ENCODE data around the gene ALG3.
A peak's percentile ranks its signal among the peaks of the same experiment; 100 is the strongest.

The ALG3 gene

DNA sequence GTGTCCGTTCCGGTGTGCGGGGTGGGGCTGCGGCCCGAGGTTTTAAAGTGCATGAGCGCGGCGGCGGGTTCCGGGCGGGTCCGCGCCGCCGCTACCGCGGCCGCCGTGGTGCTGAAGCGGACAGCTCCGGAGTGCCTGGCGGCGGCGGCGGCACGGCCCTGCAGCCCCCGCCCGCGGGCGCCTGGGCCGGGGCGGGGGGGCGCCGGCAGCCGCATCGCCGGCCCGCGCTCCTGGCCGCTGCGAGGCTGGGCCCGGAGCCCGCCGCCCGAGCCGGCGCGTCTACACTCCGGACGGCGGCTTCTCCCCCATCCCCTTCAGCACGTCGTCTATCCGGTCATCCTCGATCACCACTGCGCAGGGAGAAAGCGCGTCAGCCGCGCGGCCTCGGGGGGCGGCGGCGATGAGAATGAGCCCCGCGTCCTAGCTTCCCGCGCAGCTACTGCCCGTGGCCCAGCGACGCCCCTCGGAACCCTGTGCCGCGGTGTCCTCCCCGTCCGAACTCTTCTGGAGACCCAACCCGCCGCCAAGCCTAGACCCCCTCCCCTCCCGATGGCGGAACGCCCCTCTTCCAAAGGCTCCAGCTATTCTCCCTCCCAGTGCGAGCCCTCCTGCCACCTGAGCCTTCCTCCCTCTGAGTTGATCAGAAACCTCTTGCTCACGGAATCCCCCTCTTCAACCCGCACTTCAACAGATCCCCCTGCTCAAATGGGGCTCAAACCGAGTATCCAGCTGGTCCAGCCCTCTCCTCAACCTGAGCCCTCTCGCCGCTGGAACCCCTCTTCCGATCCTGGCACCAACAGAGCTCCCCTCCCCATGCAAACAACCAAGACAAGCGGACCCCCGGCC lies 11.3 kb upstream of the ALG3 start:
- DNase-seq (ENCODE audit: low read depth, low spot score), result peak; percentile 76

DNA sequence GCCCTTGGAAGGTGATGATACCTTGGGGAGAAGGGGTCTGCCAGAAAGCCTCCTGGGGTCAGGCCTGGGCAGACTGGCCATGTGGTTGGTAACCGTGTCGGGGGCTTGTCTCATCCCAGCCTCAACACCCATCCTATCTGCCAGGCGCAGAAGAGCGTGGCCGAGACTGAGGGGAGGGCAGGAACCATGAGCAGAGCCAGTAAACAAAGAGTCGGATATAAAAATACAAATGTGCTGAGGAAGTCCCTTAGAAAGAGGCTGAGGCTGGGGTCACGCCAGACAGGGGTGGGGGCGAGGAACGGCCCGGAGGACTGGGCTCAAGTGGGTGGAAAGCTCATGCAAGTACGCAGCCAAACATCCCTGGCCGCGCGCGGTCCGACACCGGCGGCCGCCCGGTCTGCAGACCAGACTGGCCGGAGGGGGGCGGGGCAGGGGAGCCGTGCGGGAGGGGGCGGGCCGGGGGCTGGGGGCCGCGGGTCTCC lies 10.7 kb upstream of the ALG3 start:
- DNase-seq (ENCODE audit: low read depth, low spot score), result no peak

DNA sequence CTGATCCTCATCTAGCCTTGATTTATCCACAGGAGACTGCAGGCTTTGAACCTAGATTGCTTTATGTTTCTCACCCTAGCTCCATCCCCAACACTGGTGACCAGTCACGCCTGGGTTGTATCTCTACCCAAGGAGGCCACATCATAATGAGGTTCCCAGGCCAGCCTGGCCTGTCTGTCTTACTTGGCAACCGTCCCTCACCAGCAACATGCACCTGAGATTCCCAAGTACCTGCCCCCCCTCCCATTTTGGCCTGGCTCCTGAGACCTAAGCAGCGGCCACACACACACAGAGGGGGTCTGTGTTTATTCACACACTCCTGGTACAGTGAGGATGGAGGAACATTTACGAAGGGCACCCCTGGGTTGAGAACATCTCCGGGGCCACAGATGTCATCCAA lies 10.2 kb upstream of the ALG3 start:
- DNase-seq (ENCODE audit: low read depth, low spot score), result no peak

DNA sequence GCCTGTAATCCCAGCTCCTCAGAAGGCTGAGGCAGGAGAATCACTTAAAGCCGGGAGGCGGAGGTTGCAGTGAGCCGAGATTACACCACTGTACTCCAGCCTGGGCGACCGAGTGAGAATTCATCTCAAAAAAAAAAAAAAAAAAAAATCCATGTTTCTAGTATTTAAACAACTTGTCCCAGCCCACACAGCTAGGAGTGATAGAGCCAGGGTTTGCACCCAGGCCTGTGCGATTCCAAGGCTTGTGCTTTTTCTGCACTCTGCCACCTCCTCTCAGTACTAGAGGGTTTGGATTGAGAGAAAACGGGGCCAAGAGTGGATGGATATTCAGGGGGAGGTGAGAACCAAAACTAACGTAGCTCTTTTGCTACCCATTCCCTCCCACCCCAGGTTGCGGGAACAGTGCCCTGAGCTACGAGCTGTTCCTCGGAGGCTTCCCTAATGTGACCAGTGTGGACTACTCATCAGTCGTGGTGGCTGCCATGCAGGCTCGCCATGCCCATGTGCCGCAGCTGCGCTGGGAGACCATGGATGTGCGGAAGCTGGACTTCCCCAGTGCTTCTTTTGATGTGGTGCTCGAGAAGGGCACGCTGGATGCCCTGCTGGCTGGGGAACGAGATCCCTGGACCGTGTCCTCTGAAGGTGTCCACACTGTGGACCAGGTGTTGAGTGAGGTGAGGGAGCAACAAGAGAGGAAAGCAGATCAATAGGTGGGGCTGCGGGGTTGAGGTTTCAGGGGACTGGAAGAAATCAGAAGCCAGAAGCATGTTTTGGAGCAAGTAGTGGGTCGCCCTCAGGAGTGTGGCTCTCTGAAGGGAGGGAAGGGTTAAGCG lies 8.5 kb upstream of the ALG3 start:
- DNase-seq (ENCODE audit: low read depth, low spot score), result no peak

DNA sequence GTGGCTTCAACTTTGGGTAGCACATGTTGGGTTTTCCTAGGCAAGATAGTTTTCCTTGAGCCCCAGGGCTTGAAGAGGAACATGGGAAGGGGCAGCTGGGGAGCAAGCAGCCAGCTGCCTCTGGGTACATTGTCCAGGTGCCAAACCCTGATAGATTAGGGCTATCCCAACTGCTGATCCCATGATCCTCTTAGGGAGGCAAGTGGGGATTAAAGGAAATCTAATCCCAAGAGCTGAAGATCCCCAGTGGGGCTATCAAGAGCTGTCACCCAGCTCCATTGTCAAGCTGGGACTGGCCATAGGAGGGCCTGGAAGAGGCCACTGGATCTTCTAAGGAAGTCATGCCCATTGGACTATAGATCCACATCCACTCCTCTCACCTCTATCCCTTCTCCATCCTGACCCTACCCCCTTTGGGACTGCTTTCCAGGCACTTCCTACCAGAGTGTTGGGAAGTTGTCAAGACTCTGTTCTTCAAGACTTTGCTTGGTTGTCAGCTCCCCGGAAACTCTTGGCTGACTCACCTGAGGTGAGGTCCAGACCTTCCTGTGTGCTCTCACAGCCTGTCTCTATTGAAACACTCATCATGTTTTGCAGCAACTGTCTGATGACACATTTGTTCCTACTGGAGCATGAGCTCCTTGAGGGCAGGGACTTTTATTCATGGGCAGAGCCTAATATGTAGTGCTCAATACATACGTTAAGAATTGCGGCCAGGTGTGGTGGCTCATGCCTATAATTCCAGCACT lies 6.7 kb upstream of the ALG3 start:
- DNase-seq (ENCODE audit: low read depth, low spot score), result no peak

DNA sequence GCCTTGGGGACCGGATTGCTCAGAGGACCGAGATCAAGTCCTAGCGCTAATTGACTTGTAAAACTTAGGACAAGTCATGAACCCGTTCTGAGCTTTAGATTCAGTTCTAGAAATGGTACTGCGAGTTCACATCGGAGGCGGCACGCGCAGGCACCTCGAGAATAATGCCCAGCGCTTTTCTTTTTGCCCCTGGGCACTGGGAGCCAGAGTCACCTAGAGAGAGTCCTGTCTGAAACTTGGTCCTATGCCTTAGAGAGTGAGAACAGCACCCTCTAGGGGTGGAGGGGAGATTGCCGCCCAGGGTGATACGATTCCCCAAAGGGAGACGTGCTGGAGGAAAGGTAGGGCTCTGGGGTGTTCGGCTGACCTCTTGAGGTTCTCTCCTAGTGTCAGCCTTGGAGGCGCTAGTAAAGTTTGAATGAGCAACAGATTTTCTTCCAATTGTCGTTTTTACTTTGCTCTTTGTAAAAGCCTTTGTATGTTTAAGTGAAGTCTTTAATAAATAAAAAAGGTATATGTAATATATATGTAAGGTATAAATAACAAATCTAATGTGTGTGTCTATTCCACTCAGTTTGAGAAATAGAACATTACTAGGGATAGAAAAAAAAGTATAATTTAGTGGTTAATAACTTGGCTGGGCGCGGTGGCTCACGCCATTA lies 1.5 kb upstream of the ALG3 start:
- peak; percentile 88 for DNase-seq (ENCODE audit: low read depth, low spot score)

DNA sequence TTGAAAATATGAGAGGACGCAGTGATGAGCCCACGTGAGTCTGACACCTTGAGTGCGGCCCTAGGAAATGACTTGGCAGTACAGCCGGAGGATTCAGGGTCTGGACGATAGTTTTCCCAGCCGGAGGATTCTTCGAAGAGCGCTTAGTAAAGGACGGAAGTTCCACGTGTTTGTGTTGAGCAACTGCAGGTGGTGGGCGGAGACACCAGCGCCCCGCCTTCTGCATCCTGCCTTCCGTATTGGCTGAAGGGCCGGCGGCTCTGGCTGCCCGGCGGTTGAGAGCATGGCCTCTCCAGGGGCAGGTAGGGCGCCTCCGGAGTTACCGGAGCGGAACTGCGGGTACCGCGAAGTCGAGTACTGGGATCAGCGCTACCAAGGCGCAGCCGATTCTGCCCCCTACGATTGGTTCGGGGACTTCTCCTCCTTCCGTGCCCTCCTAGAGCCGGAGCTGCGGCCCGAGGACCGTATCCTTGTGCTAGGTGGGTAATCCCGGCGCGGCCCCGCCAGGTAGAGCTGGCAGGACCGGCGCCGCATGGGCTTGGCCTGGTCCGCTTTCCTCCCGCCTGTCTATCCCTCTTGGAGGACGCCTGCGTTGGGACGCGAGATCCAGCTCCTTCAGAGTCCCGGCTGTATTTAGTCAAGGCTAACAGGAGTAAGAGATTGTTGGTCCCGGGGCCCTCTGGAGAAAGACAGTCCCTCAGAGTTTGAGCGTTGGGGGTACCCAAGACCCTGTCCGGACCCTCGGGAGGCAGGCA lies 827 bp upstream of the ALG3 start, which contains the start of gene EEF1AKMT4:
Gene EEF1AKMT4 (plus strand): TSS at position 261 of the 755 bp plus-strand sequence. CDS start 23 bp downstream, at position 284.
- DNase-seq (ENCODE audit: low read depth, low spot score), result peak; percentile 99

DNA sequence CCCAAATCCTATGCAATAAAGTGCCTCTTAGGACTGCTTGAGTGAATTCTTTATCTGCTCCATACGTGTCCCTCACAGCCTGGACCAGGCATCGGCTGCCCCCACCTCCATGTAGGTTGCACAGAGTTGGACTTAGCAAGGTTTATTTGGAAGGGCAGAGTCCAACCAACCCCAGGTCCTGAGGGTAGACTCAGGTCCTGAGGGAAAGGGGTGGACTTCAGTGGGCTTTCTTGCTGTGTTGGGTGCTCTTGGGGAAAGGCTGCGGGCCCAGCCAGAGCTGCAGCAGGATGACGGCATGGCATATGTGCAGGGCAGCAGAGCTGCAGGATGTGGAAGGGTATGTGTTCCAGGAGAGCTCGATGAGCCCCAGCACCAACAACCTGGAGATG lies 6.5 kb downstream of the ALG3 start:
- no peak for DNase-seq (ENCODE audit: low read depth, low spot score)

DNA sequence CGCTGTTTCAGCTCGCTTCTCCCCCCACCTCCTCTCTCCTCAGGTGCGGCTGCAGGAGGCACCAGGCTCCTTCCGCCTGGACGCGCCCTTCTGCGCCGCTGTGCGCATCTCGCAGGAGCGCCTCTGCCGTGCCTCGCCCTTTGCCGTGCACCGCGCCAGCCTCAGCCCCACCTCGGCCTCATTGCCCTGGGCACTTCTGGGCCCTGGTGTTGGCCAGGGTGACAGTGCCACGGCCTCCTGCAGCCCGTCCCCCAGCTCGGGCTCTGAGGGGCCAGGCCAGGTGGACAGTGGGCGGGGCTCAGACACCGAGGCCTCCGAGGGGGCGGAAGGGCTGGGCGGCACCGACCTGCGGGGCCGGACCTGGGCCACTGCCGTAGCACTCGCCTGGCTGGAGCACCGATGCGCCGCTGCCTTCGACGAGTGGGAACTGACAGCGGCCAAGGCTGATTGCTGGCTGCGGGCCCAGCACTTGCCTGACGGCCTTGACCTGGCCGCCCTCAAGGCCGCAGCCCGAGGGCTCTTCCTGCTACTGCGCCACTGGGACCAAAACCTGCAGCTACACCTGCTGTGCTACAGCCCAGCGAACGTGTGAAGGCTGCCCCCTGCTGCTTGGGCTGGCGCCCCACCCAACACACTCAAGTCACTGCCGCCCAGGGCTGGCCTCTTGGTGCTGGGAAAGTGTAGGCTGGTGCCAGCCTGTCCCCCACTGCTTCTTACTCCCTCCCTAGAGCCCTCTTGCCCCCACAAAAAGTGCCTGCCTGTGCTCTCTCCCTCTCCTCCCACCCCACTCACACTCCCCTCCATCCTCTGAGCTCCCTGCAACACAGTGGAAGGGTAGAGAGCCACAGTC lies 7.1 kb downstream of the ALG3 start:
- peak; percentile 61 for DNase-seq (ENCODE audit: low read depth, low spot score)

DNA sequence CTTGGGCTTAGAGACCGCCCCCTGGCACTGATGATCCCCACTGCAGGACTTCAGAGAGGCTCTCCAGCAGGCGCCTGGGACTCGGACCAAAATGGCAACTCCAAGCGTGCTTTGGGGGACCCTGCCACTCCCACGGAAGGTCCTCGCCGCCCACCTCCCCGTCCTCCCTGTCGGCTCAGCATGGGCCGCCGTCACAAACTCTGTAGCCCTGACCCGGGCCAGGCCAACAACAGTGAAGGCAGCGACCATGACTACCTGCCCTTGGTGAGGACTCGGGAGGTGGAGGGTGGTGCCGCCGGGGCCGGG lies 7.7 kb downstream of the ALG3 start:
- no peak for DNase-seq (ENCODE audit: low read depth, low spot score)

DNA sequence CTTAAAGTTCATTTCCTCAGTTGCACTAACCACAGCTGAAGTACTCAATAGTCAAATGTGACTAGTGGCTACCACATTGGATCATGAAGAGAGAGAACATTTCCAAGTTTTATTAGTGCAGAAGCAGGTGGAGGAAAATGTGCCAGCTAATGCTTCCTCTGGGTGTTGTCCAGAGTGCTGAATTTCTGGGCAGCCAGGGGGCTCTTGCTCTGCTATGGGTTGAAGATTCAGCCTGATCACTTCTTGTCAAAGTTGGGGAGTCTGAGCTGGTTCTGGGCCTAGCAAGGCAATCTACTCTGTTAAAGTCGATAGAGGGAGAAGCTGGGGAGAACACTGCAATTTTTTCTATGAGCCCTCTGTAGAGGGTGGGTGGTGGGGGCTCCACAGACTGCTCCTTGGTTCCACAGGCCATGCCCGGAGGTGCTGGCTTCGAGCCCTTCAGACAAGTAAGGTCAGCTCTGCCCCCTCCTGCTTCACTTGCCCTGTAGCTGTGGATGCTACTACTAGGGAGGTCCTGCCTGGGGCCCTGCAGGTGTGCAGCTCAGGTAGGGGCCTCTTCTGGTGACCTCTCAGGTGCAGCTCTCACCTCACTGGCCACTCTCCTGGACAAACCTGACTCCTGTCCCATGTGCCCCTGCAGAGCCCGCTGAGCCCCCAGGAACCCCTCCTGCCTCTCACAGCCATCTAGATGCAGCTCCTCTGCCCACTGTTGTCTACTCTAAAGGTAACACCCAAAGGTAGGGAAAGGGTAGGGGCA lies 8.2 kb downstream of the ALG3 start:
- DNase-seq (ENCODE audit: low read depth, low spot score), result peak; percentile 65

DNA sequence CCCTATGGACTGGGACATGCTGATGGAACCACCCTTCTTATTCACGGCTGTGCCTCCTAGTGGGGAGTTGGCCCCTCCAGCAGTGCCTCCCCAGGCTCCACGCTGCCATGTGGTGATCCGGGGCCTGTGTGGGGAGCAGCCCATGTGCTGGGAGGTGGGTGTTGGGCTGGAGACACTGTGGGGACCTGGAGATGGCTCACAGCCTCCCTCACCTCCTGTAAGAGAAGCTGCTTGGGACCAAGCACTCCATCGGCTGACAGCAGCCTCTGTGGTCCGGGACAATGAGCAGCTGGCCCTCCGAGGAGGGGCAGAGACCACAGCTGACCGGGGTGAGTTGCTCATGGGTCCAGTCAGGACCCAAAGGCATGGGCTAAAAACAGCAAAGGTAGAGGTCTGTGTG lies 9.1 kb downstream of the ALG3 start:
- DNase-seq (ENCODE audit: low read depth, low spot score), result no peak

DNA sequence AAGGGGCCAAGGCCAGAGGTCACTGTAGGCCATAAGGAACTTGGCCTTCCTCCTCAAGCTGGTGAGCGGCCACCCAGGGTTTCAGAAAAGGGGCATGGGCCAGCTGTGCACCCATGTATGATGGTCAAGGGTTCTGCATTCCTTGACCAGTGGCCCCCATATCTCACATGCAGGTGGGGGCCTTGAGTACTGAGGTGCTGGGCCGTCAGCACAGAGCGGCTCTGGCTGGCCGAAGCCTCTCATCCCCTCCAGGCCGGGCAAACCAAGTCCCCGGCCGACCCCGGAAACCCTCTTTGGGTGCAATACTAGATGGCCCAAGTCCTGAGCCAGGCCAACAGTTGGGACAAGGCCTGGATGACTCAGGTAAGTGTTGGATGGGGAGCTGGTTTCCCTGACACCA lies 9.5 kb downstream of the ALG3 start:
- no peak for DNase-seq (ENCODE audit: low read depth, low spot score)

DNA sequence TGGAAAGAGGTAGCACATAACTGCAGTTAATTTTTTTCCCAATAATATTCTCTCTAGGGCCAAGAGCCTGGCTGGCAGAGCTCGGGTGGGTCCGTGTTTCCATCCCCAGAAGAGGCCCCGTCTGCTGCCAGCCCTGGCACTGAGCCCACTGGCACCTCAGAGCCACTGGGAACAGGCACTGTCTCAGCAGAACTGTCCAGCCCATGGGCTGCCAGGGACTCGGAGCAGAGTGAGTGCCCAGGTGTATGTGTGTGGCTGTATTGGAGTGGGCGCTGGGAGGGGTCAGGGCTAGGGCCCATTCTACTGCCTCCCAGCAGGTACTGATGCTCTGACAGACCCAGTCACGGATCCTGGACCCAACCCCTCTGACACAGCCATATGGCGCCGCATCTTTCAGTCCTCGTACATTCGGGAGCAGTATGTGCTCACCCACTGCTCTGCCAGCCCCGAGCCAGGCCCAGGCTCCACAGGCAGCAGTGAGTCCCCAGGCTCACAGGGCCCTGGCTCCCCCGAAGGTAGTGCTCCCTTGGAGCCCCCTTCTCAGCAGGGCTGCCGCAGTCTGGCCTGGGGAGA lies 10.4 kb downstream of the ALG3 start:
- no peak for DNase-seq (ENCODE audit: low read depth, low spot score)

DNA sequence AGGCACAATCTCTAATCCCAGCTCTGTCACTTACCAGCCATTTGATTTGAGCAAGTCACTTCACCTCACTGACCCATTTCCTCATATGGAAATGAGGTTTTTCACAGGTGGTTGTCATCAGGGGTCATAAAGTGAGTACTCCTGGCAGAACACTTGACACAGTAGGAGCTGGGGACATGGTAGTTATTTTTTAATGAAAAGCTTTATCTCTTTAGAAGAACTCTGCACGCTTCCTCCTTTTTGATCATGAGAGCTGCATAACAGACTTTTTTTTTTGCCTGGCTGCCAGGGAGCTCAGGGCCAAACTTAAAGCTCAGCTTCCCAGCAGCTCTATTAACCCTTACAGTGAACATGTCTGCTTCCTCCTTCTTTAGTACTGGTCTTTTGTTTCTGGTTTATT lies 11.0 kb downstream of the ALG3 start:
- DNase-seq (ENCODE audit: low read depth, low spot score), result no peak

DNA sequence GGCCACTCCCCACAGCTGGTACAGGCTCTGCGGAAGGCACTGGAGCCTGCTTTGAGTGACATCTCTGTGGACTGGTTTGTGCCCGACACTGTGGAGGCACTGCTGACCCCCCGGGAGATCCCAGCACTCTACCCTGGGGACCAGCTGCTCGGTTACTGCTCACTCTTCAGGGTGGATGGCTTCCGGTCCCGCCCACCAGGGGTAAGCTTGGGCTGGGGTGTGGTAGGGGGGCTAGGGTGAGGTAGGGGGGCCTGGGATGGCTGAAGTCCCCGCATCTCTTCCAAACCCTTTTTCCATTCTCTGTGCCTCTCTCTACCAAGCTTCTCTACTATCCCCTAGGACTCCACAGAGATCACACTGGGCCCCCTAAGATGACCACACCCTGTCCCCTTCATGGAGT lies 11.6 kb downstream of the ALG3 start:
- no peak for DNase-seq (ENCODE audit: low read depth, low spot score)

DNA sequence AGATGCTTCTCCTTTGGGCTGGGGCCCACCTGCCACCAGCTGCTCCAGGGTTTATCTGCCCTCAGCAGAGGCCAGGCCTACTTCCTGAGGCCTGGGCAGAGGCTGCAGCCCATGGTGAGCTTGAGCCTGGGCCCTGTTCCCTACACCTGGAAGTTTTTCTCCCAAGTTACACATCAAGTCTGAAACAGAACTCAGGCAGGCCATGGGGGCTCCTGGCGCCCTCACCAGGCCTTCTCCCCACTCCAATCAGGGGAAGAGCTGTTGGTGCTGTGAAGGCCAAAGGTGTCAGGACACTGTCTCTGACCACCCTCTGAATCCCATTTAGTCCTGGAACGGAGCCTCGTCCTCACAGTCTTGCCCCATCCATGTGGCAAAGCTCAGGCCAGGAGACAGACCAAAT lies 12.1 kb downstream of the ALG3 start:
- DNase-seq (ENCODE audit: low read depth, low spot score), result no peak

DNA sequence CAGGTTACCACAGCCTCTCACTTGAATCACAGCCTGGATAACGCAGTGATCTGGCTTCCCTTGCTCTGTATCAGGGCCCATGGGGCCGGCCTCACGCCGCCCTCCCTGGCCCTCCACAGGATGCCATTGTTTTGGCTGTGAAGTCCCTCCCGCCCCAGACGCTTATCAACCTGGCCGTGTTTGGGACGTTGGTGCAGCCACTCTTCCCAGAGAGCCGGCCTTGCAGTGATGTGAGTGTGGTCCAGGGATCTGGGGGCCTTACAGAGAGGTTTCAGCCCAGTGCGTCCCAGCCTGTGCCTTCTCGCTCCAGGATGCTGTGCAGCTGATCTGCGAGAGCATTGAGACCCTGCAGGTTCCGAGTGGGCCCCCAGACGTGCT lies 12.7 kb downstream of the ALG3 start:
- no peak for DNase-seq (ENCODE audit: low read depth, low spot score)
